GM21529 (cell line): ENCODE data around the gene RAB26.
"Not testable (repeated sequence)": the region's sequence is repeated elsewhere in the genome, so short reads cannot be mapped to it uniquely, and the experiment has no call there.

Source experiments
- ATAC-seq: cut with Tn5 transposase; IDR thresholded peaks from one replicate; pipeline ENCODE4 v1.9.1; 2021; ENCODE audit not compliant: unreplicated experiment

Gene RAB26

GRCh38 chr16:2147981-2148671, at the start of gene RAB26:
Gene RAB26, plus strand, starts transcription at chr16:2148625. Its CDS starts 159 bp downstream, at chr16:2148784.
- no peak for ATAC-seq

GRCh38 chr16:2101581-2101980, 46.8 kb upstream of the RAB26 start:
- not testable (repeated sequence) for ATAC-seq

- ATAC-seq = no peak
These were observed 46.0 kb upstream of the RAB26 start for GRCh38 chr16:2102471-2102870.

- not testable (repeated sequence) for ATAC-seq
These were observed 44.0 kb upstream of the RAB26 start for GRCh38 chr16:2104464-2104863.

GRCh38 chr16:2105291-2105690, 43.1 kb upstream of the RAB26 start:
- ATAC-seq = not testable (repeated sequence)

GRCh38 chr16:2105769-2106168, 42.7 kb upstream of the RAB26 start:
- ATAC-seq = not testable (repeated sequence)

GRCh38 chr16:2106211-2106610, 42.2 kb upstream of the RAB26 start:
- ATAC-seq = not testable (repeated sequence)

GRCh38 chr16:2107121-2107790, 41.2 kb upstream of the RAB26 start:
- not testable (repeated sequence) for ATAC-seq

GRCh38 chr16:2107791-2108125, 40.7 kb upstream of the RAB26 start:
- ATAC-seq = not testable (repeated sequence)

GRCh38 chr16:2108446-2109270, 39.8 kb upstream of the RAB26 start:
- not testable (repeated sequence) for ATAC-seq

- ATAC-seq = not testable (repeated sequence)
These were observed 39.2 kb upstream of the RAB26 start for GRCh38 chr16:2109271-2109580.

GRCh38 chr16:2109872-2110271, 38.6 kb upstream of the RAB26 start:
- ATAC-seq = not testable (repeated sequence)

- not testable (repeated sequence) for ATAC-seq
These were observed 38.0 kb upstream of the RAB26 start for GRCh38 chr16:2110332-2111008.

- not testable (repeated sequence) for ATAC-seq
These were observed 37.4 kb upstream of the RAB26 start for GRCh38 chr16:2111009-2111353.

GRCh38 chr16:2111412-2112335, 36.8 kb upstream of the RAB26 start:
- not testable (repeated sequence) for ATAC-seq

- ATAC-seq = not testable (repeated sequence)
These were observed 35.8 kb upstream of the RAB26 start for GRCh38 chr16:2112539-2113106.

GRCh38 chr16:2114225-2114624, 34.2 kb upstream of the RAB26 start:
- not testable (repeated sequence) for ATAC-seq

GRCh38 chr16:2114885-2115590, 33.4 kb upstream of the RAB26 start:
- not testable (repeated sequence) for ATAC-seq

GRCh38 chr16:2115591-2115973, 32.8 kb upstream of the RAB26 start:
- ATAC-seq = no peak
